BE2C (cell line): ENCODE results near the gene ISX.

ENCODE experiments used
- DNase-seq: peaks from one replicate; pipeline ENCODE4 v3.0.0-alpha.2; 2020
- H3K27me3 ChIP-seq: fragments of 250-450 bp; sonication (Bioruptor Pico); 2 replicates; pipeline ENCODE4 v1.5.1; 2020; ENCODE audit warnings: mild to moderate bottlenecking
- H3K36me3 ChIP-seq: fragments of 250-450 bp; sonication (Bioruptor Pico); 2 replicates; pipeline ENCODE4 v1.5.1; 2020; ENCODE audit warnings: mild to moderate bottlenecking
- H3K4me1 ChIP-seq: fragments of 250-450 bp; sonication (Bioruptor Pico); 2 replicates; pipeline ENCODE4 v1.5.1; 2020
- H3K4me3 ChIP-seq: 2 replicates; pipeline ENCODE4 v1.5.1; 2011; ENCODE audit warnings: low read depth, low read length
- H3K9me3 ChIP-seq: fragments of 250-450 bp; sonication (Bioruptor Pico); 2 replicates; pipeline ENCODE4 v1.5.1; 2020
- TF ChIP-seq, protein P1 (sequence below): IDR thresholded peaks from 2 replicates; pipeline ENCODE4 v1.5.1; 2012; ENCODE audit warnings: mild to moderate bottlenecking, low read depth, low read length

ISX gene

GRCh38 chr22:35103761-35104160, 37.8 kb downstream of the ISX start:
- Histone ChIP-seq H3K9me3 (no peaks in the 10 kb centered on the region), H3K36me3 (no peaks in the 10 kb centered on the region), H3K4me1 (no peaks in the 10 kb centered on the region), H3K4me3 (no peak overlapping the region), H3K27me3 (no peaks in the 10 kb centered on the region)
- no peak for DNase-seq
- TF ChIP-seq, protein P1, sequence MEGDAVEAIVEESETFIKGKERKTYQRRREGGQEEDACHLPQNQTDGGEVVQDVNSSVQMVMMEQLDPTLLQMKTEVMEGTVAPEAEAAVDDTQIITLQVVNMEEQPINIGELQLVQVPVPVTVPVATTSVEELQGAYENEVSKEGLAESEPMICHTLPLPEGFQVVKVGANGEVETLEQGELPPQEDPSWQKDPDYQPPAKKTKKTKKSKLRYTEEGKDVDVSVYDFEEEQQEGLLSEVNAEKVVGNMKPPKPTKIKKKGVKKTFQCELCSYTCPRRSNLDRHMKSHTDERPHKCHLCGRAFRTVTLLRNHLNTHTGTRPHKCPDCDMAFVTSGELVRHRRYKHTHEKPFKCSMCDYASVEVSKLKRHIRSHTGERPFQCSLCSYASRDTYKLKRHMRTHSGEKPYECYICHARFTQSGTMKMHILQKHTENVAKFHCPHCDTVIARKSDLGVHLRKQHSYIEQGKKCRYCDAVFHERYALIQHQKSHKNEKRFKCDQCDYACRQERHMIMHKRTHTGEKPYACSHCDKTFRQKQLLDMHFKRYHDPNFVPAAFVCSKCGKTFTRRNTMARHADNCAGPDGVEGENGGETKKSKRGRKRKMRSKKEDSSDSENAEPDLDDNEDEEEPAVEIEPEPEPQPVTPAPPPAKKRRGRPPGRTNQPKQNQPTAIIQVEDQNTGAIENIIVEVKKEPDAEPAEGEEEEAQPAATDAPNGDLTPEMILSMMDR, result no peak

DNA sequence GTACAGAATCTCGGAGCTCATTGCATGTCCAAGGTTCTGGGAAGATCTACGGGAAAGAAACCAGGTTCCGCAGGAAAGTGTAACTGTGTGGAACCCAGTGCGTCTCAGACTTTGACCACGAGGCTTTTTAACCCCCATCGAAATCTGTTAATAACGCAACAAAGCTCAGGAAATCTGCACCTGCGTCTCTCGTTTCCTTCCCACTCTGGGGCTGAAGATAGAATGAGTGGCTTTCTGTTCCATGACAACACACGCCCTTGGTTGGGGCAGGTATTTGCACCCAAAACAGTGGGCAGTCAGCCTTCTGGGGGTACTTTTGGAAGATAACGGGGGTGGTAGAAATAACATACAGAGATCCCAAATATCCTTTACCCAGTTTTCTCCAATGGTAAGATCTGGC, 38.5 kb downstream of the ISX start:
- Histone ChIP-seq H3K36me3 (no peaks in the 10 kb centered on the region), H3K27me3 (no peaks in the 10 kb centered on the region), H3K4me1 (no peaks in the 10 kb centered on the region), H3K4me3 (no peak overlapping the region), H3K9me3 (no peaks in the 10 kb centered on the region)
- DNase-seq, result no peak
- TF ChIP-seq, protein P1, result no peak

DNA sequence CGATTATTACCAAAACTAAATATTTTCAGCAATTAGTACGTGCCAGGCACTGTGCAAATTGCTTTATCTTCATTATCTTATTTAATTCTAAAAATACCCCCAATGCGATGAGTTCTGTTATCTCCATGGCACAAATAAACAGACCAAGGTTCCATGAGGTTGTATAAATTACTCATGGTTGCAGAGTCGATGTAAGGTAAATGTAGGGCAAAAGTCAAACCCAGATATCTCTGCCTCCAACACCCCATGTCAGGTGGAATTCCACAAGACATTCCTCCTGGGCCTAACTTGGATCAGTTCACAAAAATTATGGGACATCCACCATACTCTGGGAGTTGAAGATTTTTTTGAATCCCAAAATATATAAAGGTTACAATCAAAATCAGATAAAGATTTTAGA, 43.7 kb downstream of the ISX start:
- H3K4me1 ChIP-seq, result no peaks in the 10 kb centered on the region
- no peak for DNase-seq
- H3K9me3 ChIP-seq, result no peaks in the 10 kb centered on the region
- no peaks in the 10 kb centered on the region for H3K36me3 ChIP-seq
- TF ChIP-seq, protein P1, result no peak
- H3K4me3 ChIP-seq, result no peak overlapping the region
- H3K27me3 ChIP-seq, result no peaks in the 10 kb centered on the region

DNA sequence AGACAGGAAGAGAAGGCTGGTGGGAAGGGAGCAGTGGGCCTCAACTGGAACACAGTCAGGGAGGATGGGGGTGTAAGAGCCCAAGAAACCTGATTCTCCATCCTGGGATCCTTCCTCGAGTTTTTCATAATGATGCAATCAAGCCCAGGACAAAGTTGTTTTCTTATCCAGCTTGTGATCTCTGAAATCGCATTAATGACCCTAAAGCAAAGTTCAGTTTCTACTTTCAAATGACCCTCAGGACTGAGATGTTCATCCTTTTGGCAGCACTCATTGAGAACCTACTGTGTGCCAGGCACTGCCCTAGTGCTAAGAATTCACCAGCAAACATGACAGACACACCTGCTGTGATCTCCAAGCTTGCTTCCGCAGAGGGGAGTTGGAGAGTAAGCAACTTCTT, 45.3 kb downstream of the ISX start:
- H3K36me3 ChIP-seq, result no peaks in the 10 kb centered on the region
- H3K27me3 ChIP-seq, result no peaks in the 10 kb centered on the region
- no peak overlapping the region for H3K4me3 ChIP-seq
- H3K4me1 ChIP-seq, result no peaks in the 10 kb centered on the region
- DNase-seq, result no peak
- TF ChIP-seq, protein P1, result no peak
- H3K9me3 ChIP-seq, result no peaks in the 10 kb centered on the region

- no peaks in the 10 kb centered on the region for H3K27me3 ChIP-seq
- H3K4me3 ChIP-seq, result no peak overlapping the region
- DNase-seq, result no peak
- H3K4me1 ChIP-seq, result no peaks in the 10 kb centered on the region
- H3K9me3 ChIP-seq, result no peaks in the 10 kb centered on the region
- no peaks in the 10 kb centered on the region for H3K36me3 ChIP-seq
- TF ChIP-seq, protein P1, result no peak
Measured at GRCh38 chr22:35113341-35113740, 47.4 kb downstream of the ISX start.

DNA sequence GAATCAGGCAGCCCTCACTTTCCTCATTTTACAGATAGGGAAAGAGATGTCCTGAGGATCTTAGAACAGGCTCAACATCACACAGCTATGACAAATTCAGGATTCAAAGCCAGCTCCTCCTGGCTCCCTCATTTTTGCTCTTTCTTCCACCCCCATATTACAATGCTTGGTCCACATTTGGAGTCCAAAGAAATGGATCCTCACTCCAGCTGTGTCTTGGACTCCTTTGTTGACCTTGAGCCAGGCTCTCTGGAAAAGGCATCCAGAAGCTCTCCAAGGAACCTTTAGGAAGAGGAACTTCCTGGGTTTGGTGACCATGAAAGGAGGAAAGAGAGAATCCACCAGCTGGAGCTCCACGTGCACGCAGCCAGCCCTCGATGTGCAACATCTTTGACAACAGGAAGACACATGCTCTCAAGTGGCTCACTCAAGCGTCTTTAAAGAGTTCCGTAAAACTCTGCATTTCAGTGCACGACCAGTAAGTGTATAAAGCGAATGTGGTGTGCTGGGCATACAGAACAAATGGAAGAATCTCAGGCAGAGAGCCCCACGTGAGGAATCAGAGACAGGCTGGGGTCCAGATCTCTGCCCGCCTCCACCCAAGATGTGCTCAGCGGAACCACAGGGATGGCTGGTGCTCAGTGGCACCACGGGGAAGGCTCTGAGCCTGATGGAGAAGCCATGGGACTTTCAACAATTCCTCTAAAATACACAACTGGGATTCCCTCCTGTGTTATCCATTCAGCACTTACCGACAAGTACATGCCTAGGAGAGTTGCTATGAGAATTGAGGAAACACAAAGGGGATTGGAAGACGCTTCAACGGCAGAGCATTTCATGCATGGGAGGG, 48.4 kb downstream of the ISX start:
- H3K4me1 ChIP-seq, result no peaks in the 10 kb centered on the region
- no peak overlapping the region for H3K4me3 ChIP-seq
- TF ChIP-seq, protein P1, result no peak
- H3K27me3 ChIP-seq, result no peaks in the 10 kb centered on the region
- H3K9me3 ChIP-seq, result no peaks in the 10 kb centered on the region
- no peaks in the 10 kb centered on the region for H3K36me3 ChIP-seq
- no peak for DNase-seq
